Gastroesophageal sphincter (tissue), 4 donors: ENCODE results near the gene MYMX. TPM values are rescaled to one million over a fixed set of nuclear protein-coding genes. Genes with fewer than 3 reads are reported as not detected.
A peak's percentile ranks its signal among the peaks of the same experiment; 100 is the strongest.

Experiments used
- ATAC-seq: fragments of 150-250 bp; one replicate; pipeline ENCODE4 v1.9.1; 2016; ENCODE audit warnings: mild to moderate bottlenecking, moderate library complexity
- H3K27ac ChIP-seq, 4 donors: fragments of 200-600 bp; sonication (generic) in 3 of 4; 1 replicate in 3 of 4; 2 replicates in 1 of 4; pipeline ENCODE4 v1.5.1; 2016 to 2019
- H3K27me3 ChIP-seq: fragments of 200-600 bp; sonication (generic); one replicate; pipeline ENCODE4 v1.5.1; 2019
- H3K36me3 ChIP-seq, 2 donors: fragments of 200-600 bp; sonication (generic); one replicate each; pipeline ENCODE4 v1.5.1; 2019; ENCODE audit warnings: control low read depth in 1 of 2
- H3K4me1 ChIP-seq, 3 donors: fragments of 200-600 bp; sonication (generic); 1 replicate in 2 of 3; 2 replicates in 1 of 3; pipeline ENCODE4 v1.5.1; 2016 to 2019; ENCODE audit warnings: control low read depth in 2 of 3
- H3K4me3 ChIP-seq, 2 donors: fragments of 200-600 bp; sonication (generic); one replicate each; pipeline ENCODE4 v1.5.1; 2019; ENCODE audit warnings: mild to moderate bottlenecking in 1 of 2, moderate library complexity in 1 of 2
- H3K9me3 ChIP-seq, 3 donors: fragments of 200-600 bp; sonication (generic); one replicate each; pipeline ENCODE4 v1.5.1; 2017 to 2019; ENCODE audit warnings: control low read depth in 2 of 3
- EP300 ChIP-seq: sonication (generic); formaldehyde crosslinking; IDR thresholded peaks from one replicate; pipeline ENCODE4 v1.6.1; 2017; ENCODE audit warnings: antibody characterized with exemption, mild to moderate bottlenecking
- POLR2A ChIP-seq, 2 donors: fragments of 450-650 bp; IDR thresholded peaks; one replicate each; pipeline ENCODE4 v1.6.1; 2017; ENCODE audit warnings: antibody characterized with exemption in 2 of 2, mild to moderate bottlenecking in 2 of 2, moderate library complexity in 1 of 2
- POLR2AphosphoS5 ChIP-seq: sonication (generic); formaldehyde crosslinking; IDR thresholded peaks from one replicate; pipeline ENCODE4 v1.6.1; 2017; ENCODE audit warnings: antibody characterized with exemption
- WGBS, 2 donors: methylation state at CpG; one replicate each; pipeline ENCODE4 v1.1.5; 2018; ENCODE audit warnings: low coverage in 1 of 2; 5-methylcytosine and 5-hydroxymethylcytosine counted together
- total RNA-seq, 4 donors: library from RNA; depleted of rRNA; stranded (reverse); fragments of >200 nt; gene quantifications; one replicate each; pipeline ENCODE4 v1.1.0, GENCODE V29; 2016
- TF ChIP-seq, protein P1 (sequence below), 4 experiments: fragments of 200-600 bp in 2 of 4; fragments of 450-650 bp in 2 of 4; sonication (generic) in 1 of 4; IDR thresholded peaks; one replicate each; pipeline ENCODE4 v1.5.1; 2017 to 2019; ENCODE audit warnings: antibody characterized with exemption in 4 of 4, mild to moderate bottlenecking in 2 of 4, moderate library complexity in 2 of 4

The MYMX gene
- total RNA-seq, 4 donors from 2014 or later, result 1.4 TPM; not detected in 3

GRCh38 chr6:44235891-44236516 is 19.3 kb downstream of the MYMX start:
- peaks cover 15 to 77% (median 56%) of the 10 kb centered on the region in 3 donors for H3K4me1 ChIP-seq
- H3K9me3 ChIP-seq, result no peaks in the 10 kb centered on the region
- WGBS, 2 donors, result 50 to 64% methylated on average over 1 to 3 of the region's 6 CpGs
- ATAC-seq, result no peak
- TF ChIP-seq EP300 (no peak), POLR2AphosphoS5 (no peak), POLR2A (IDR thresholded peaks at IDR 0.05) (no peak)
- TF ChIP-seq, protein P1, sequence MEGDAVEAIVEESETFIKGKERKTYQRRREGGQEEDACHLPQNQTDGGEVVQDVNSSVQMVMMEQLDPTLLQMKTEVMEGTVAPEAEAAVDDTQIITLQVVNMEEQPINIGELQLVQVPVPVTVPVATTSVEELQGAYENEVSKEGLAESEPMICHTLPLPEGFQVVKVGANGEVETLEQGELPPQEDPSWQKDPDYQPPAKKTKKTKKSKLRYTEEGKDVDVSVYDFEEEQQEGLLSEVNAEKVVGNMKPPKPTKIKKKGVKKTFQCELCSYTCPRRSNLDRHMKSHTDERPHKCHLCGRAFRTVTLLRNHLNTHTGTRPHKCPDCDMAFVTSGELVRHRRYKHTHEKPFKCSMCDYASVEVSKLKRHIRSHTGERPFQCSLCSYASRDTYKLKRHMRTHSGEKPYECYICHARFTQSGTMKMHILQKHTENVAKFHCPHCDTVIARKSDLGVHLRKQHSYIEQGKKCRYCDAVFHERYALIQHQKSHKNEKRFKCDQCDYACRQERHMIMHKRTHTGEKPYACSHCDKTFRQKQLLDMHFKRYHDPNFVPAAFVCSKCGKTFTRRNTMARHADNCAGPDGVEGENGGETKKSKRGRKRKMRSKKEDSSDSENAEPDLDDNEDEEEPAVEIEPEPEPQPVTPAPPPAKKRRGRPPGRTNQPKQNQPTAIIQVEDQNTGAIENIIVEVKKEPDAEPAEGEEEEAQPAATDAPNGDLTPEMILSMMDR (IDR thresholded peaks at IDR 0.05), result no peak
- no peaks in the 10 kb centered on the region for H3K27me3 ChIP-seq
- no peak overlapping the region for H3K4me3 ChIP-seq
- peaks cover 0 to 24% of the 10 kb centered on the region in 2 donors for H3K36me3 ChIP-seq
- H3K27ac ChIP-seq, result peak overlapping the region; percentile 73 to 99 (median 98)

DNA sequence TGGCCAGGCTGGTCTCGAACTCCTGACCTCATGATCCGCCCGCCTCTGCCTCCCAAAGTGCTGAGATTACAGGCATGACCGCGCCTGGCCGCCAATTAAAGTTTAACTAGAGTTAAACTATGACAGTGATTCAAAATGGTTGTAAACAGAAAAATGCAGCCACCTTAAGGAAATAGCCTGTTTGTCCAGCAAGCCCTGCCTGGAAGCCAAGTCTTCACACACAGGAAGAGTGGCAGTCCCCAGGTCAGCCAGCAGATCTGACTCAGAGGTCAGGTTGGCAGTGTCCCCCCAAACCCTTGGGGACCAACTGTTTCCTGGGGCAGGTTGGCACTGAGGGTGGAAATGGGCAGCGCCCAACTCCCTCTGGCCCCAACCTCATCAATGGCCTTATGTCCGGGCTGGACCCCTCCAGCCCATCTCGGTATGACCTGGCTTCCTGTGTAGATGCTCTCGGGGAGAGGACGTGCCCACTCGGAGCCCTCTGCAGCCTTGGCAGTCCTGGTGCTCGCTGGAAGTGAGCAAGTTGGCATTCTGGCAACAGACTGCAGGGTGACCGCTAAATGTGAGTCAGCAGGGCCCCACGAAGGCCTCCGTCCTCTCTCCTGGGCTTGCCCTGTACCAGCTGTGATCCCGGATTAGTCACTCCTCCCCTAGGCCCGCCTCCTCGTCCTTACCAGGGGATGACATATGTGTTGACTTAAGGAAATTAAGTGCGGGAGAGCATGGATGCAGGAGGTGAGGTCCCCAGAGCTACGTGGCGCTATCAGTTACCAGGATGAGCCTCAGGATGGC is 20.5 kb downstream of the MYMX start:
- no peak for TF ChIP-seq POLR2A (IDR thresholded peaks at IDR 0.05)
- no peak for TF ChIP-seq EP300
- TF ChIP-seq, protein P1 (IDR thresholded peaks at IDR 0.05), result peak in 1 of 4 experiments; percentile 12
- peak; percentile 89 for TF ChIP-seq POLR2AphosphoS5
- WGBS, 2 donors, result 27 to 48% methylated on average over 3 to 6 of the region's 22 CpGs
- Histone ChIP-seq H3K4me1 (peaks cover 15 to 64% (median 48%) of the 10 kb centered on the region in 3 donors), H3K4me3 (peak overlapping the region; percentile 43 to 77), H3K27ac (peak overlapping the region; percentile 87 to 99 (median 98)), H3K27me3 (no peaks in the 10 kb centered on the region), H3K36me3 (peaks cover 0 to 11% of the 10 kb centered on the region in 2 donors), H3K9me3 (no peaks in the 10 kb centered on the region)
- ATAC-seq, result peak; percentile 87

DNA sequence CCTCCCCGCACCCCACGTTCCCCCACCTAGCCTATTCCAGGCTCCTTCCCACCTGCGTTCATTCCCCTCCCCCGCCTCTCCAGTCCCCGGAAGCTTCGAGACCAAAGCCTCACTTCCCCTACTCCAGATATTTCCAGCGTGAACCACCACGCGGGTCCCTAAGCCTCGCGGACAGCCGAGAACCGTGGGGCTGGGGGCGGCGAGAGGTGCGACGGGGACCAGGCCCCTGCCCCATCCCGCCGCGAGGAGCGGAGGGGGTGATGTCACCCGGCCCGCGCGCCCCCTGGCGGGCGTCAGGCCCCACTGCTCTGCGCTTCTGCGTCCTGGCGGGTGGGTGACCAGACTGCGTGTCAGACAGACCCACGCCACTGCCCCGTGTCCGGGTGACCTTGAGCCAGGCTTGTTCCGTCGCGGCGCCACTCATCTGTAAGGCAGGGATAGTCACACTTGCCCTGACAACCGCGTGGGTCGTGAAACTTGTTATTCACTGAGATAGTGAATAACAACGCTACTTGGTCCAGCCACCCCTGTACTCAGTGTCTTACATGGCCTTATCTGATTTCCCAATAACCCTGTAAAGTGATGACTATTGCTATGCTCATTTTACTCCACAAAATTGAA is 21.2 kb downstream of the MYMX start:
- H3K36me3 ChIP-seq, result peaks cover 0 to 4% of the 10 kb centered on the region in 2 donors
- H3K4me3 ChIP-seq, result peak overlapping the region; percentile 43 to 77
- TF ChIP-seq POLR2A (IDR thresholded peaks at IDR 0.05), result peak; percentile 46 to 50
- no peak for TF ChIP-seq EP300
- TF ChIP-seq POLR2AphosphoS5, result peak; percentile 33
- TF ChIP-seq, protein P1 (IDR thresholded peaks at IDR 0.05), result peak in 3 of 4 experiments; percentile 97 to 100 (median 99)
- H3K27ac ChIP-seq, result peak overlapping the region; percentile 87 to 99 (median 98)
- WGBS, 2 donors, result 5 to 25% methylated on average over 2 to 8 of the region's 42 CpGs
- H3K9me3 ChIP-seq, result no peaks in the 10 kb centered on the region
- peaks cover 15 to 57% (median 43%) of the 10 kb centered on the region in 3 donors for H3K4me1 ChIP-seq
- no peaks in the 10 kb centered on the region for H3K27me3 ChIP-seq
- peak; percentile 80 for ATAC-seq

GRCh38 chr6:44238687-44239350 is 22.1 kb downstream of the MYMX start:
- Histone ChIP-seq H3K27ac (peak overlapping the region in 3 of 4 donors; percentile 98 to 99 (median 99)), H3K4me1 (peaks cover 15 to 48% (median 34%) of the 10 kb centered on the region in 3 donors), H3K9me3 (no peaks in the 10 kb centered on the region), H3K27me3 (no peaks in the 10 kb centered on the region), H3K4me3 (no peak overlapping the region), H3K36me3 (no peaks in the 10 kb centered on the region)
- 63 to 85% methylated on average over 4 to 7 of the region's 7 CpGs for WGBS, 2 donors
- ATAC-seq, result no peak
- no peak for TF ChIP-seq EP300
- TF ChIP-seq, protein P1 (IDR thresholded peaks at IDR 0.05), result no peak
- TF ChIP-seq POLR2AphosphoS5, result no peak
- no peak for TF ChIP-seq POLR2A (IDR thresholded peaks at IDR 0.05)
